Hepatocyte (in vitro differentiated cells): ENCODE results near the gene COBL. TPM values are rescaled to one million over a fixed set of nuclear protein-coding genes. Genes with fewer than 3 reads are reported as not detected.

Experiments
- DNase-seq: peaks from one replicate; pipeline ENCODE4 v3.0.0-alpha.2; 2016; ENCODE audit warnings: low spot score
- H2AFZ ChIP-seq: fragments of 200-600 bp; sonication (generic); 2 replicates; pipeline ENCODE4 v1.6.0; 2016; ENCODE audit warnings: antibody characterized with exemption, mild to moderate bottlenecking
- H3K27ac ChIP-seq: fragments of 200-600 bp; sonication (generic); 2 replicates; pipeline ENCODE4 v1.5.1; 2016; ENCODE audit warnings: mild to moderate bottlenecking
- H3K27me3 ChIP-seq: fragments of 200-600 bp; sonication (generic); 2 replicates; pipeline ENCODE4 v1.6.1; 2016
- H3K36me3 ChIP-seq: fragments of 200-600 bp; sonication (generic); replicated peaks from 2 replicates; pipeline ENCODE4 v1.5.1; 2016; ENCODE audit warnings: low read depth; ENCODE audit not compliant: insufficient read depth
- H3K4me1 ChIP-seq: fragments of 200-600 bp; sonication (generic); 2 replicates; pipeline ENCODE4 v1.5.1; 2016; ENCODE audit warnings: mild to moderate bottlenecking, moderate library complexity; ENCODE audit not compliant: insufficient read depth
- H3K4me2 ChIP-seq: fragments of 200-600 bp; sonication (generic); 2 replicates; pipeline ENCODE4 v1.6.0; 2016
- H3K4me3 ChIP-seq: fragments of 200-600 bp; sonication (generic); 2 replicates; pipeline ENCODE4 v1.5.1; 2016; ENCODE audit warnings: mild to moderate bottlenecking
- H3K79me2 ChIP-seq: fragments of 200-600 bp; sonication (generic); 2 replicates; pipeline ENCODE4 v1.6.0; 2017; ENCODE audit warnings: mild to moderate bottlenecking
- H3K9me2 ChIP-seq: fragments of 200-600 bp; sonication (generic); replicated peaks from 2 replicates; pipeline ENCODE4 v1.6.0; 2017; ENCODE audit warnings: mild to moderate bottlenecking; ENCODE audit not compliant: insufficient read depth
- H3K9me3 ChIP-seq: fragments of 200-600 bp; sonication (generic); 2 replicates; pipeline ENCODE4 v1.5.1; 2016; ENCODE audit warnings: low read depth, mild to moderate bottlenecking
- H4K20me1 ChIP-seq: fragments of 200-600 bp; sonication (generic); 2 replicates; pipeline ENCODE4 v1.6.0; 2016; ENCODE audit warnings: mild to moderate bottlenecking; ENCODE audit not compliant: insufficient read depth, poor library complexity, severe bottlenecking
- CTCF ChIP-seq: fragments of 200-600 bp; sonication (generic); IDR thresholded peaks from 2 replicates; pipeline ENCODE4 v1.5.1; 2016; ENCODE audit warnings: antibody characterized with exemption, mild to moderate bottlenecking; ENCODE audit not compliant: poor library complexity
- EZH2 ChIP-seq: fragments of 200-600 bp; sonication (generic); IDR thresholded peaks from 2 replicates; pipeline ENCODE4 v1.6.1; 2016; ENCODE audit warnings: antibody characterized with exemption, mild to moderate bottlenecking, borderline replicate concordance
- EZH2phosphoT487 ChIP-seq: fragments of 200-600 bp; sonication (generic); IDR thresholded peaks from one replicate; pipeline ENCODE4 v1.6.1; 2018; ENCODE audit warnings: antibody characterized with exemption, mild to moderate bottlenecking, low read depth, moderate library complexity; ENCODE audit not compliant: unreplicated experiment, severe bottlenecking
- WGBS: methylation state at CpG from one replicate; pipeline ENCODE4 v1.1.6; 2016; ENCODE audit warnings: low lambda C conversion rate; ENCODE audit errors: missing lambda C conversion rate; 5-methylcytosine and 5-hydroxymethylcytosine counted together
- polyA plus RNA-seq: library from polyadenylated mRNA; unstranded; fragments of >200 nt; fragmentation: Nextera tagmentation; extraction: Ambion mirVana; gene quantifications from 2 replicates; pipeline ENCODE4 v1.2.1, GENCODE V29; 2016
- total RNA-seq: library from RNA; depleted of rRNA; stranded (reverse); fragments of >200 nt; gene quantifications from 2 replicates; pipeline ENCODE4 v1.2.3, GENCODE V29; 2014

COBL gene
- total and polyA plus RNA-seq, 2 experiments from 2014 or later: 7.8 to 20.5 TPM

GRCh38 chr7:51280156-51280555 is 36.5 kb downstream of the COBL start:
- no peaks in the 10 kb centered on the region for H3K27me3 ChIP-seq
- DNase-seq: no peak
- no peaks in the 10 kb centered on the region for H3K9me3 ChIP-seq
- H2AFZ ChIP-seq: no peak overlapping the region
- no peaks in the 10 kb centered on the region for H3K36me3 ChIP-seq
- peaks cover 83% of the 10 kb centered on the region for H3K79me2 ChIP-seq
- H3K9me2 ChIP-seq: no peaks in the 10 kb centered on the region
- no peak overlapping the region for H3K4me2 ChIP-seq
- 84% methylated on average over 3 of the region's 3 CpGs for WGBS
- no peak for TF ChIP-seq EZH2phosphoT487
- H3K4me1 ChIP-seq: peaks cover 17% of the 10 kb centered on the region
- H4K20me1 ChIP-seq: peaks cover 3% of the 10 kb centered on the region
- no peak overlapping the region for H3K27ac ChIP-seq
- H3K4me3 ChIP-seq: no peak overlapping the region

GRCh38 chr7:51279391-51280023 is 37.1 kb downstream of the COBL start:
- 88% methylated on average over 6 of the region's 6 CpGs for WGBS
- peaks cover 3% of the 10 kb centered on the region for H4K20me1 ChIP-seq
- peaks cover 84% of the 10 kb centered on the region for H3K79me2 ChIP-seq
- no peak for DNase-seq
- H3K36me3 ChIP-seq: no peaks in the 10 kb centered on the region
- H3K27me3 ChIP-seq: no peaks in the 10 kb centered on the region
- H3K27ac ChIP-seq: no peak overlapping the region
- no peaks in the 10 kb centered on the region for H3K9me2 ChIP-seq
- no peaks in the 10 kb centered on the region for H3K9me3 ChIP-seq
- no peak overlapping the region for H3K4me3 ChIP-seq
- peaks cover 23% of the 10 kb centered on the region for H3K4me1 ChIP-seq
- H2AFZ ChIP-seq: no peak overlapping the region
- H3K4me2 ChIP-seq: no peak overlapping the region
- TF ChIP-seq CTCF (no peak), EZH2 (no peak)

- Histone ChIP-seq H3K4me2 (no peak overlapping the region), H3K4me1 (peaks cover 26% of the 10 kb centered on the region), H3K9me2 (no peaks in the 10 kb centered on the region), H3K36me3 (no peaks in the 10 kb centered on the region), H4K20me1 (peaks cover 3% of the 10 kb centered on the region), H3K4me3 (no peak overlapping the region), H3K9me3 (no peaks in the 10 kb centered on the region), H3K27me3 (no peaks in the 10 kb centered on the region), H3K27ac (no peak overlapping the region), H2AFZ (no peak overlapping the region), H3K79me2 (peaks cover 86% of the 10 kb centered on the region)
- TF ChIP-seq CTCF (no peak), EZH2phosphoT487 (no peak), EZH2 (no peak)
- WGBS: 85% methylated on average over 6 of the region's 6 CpGs
- DNase-seq: no peak
Measured at GRCh38 chr7:51278797-51279196, 37.8 kb downstream of the COBL start.

GRCh38 chr7:51276967-51277366 is 39.6 kb downstream of the COBL start:
- peaks cover 3% of the 10 kb centered on the region for H4K20me1 ChIP-seq
- peaks cover 85% of the 10 kb centered on the region for H3K79me2 ChIP-seq
- peaks cover 26% of the 10 kb centered on the region for H3K4me1 ChIP-seq
- no peak for TF ChIP-seq EZH2phosphoT487
- H3K4me2 ChIP-seq: no peak overlapping the region
- no peaks in the 10 kb centered on the region for H3K9me3 ChIP-seq
- H3K27ac ChIP-seq: no peak overlapping the region
- no peak overlapping the region for H3K4me3 ChIP-seq
- H2AFZ ChIP-seq: no peak overlapping the region
- no peaks in the 10 kb centered on the region for H3K9me2 ChIP-seq
- H3K36me3 ChIP-seq: no peaks in the 10 kb centered on the region
- 91% methylated on average over 5 of the region's 5 CpGs for WGBS
- no peaks in the 10 kb centered on the region for H3K27me3 ChIP-seq
- no peak for DNase-seq
